ENCODE data around the gene GGCT.

DNA sequence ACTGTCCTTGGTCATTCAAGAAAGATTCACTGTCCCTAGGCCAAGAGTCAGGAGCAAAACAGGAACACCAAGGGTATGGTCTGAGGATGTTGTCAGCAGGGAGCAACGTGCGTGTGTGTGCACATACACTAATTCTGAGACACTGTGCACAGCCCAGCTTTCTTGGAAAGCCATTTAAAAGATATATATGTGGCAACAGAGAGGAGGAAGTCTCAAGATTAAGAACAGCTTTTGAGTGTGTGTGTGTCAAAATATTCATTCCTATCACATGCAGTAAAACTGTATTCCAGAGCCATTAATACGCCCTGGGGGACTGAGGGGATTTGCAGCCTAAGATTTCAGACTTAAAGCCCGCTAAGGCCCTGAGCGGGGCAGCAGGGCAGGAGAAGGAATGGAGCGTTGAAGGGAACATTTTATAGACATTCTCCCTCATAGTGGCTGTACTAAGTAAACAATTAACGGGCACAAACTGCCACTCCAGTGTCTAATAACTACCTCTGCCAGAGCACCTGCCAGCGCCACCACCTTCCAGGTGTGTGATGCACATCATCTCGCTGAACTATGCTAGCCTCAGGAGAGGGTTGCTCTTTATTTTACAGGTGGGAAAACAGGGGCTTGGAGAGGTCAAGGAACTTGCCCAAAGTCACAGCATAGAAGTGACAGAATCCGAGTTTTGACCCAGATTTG lies 28.0 kb downstream of the GGCT start:
- TF ChIP-seq CTCF (IDR thresholded peaks at IDR 0.05 in 4 of 5, conservative IDR thresholded peaks at IDR 0.05 in 1 of 5): no peak
- no peak for TF ChIP-seq POLR2A (IDR thresholded peaks at IDR 0.05)

Measured in gastrocnemius medialis (tissue), 4 donors.